Measurements from ENCODE around the gene UTP15.

Gene UTP15

GRCh38 chr5:73605223-73606087, 39.9 kb downstream of the UTP15 start:
- H3K9me3 ChIP-seq (ENCODE audit: control insufficient read depth in 2 of 2, low read length in 2 of 2): no peaks in the 10 kb centered on the region
- H3K27ac ChIP-seq (ENCODE audit: low read length): no peak overlapping the region
- no peaks in the 10 kb centered on the region for H3K27me3 ChIP-seq (ENCODE audit: control insufficient read depth in 1 of 2, insufficient read depth in 2 of 2, low read length in 2 of 2)
- no peak overlapping the region for H3K4me3 ChIP-seq (ENCODE audit: low read length in 2 of 2)
- H3K36me3 ChIP-seq (ENCODE audit: control insufficient read depth in 2 of 2, insufficient read depth in 2 of 2, low read length in 2 of 2): no peaks in the 10 kb centered on the region
- no peaks in the 10 kb centered on the region for H3K4me1 ChIP-seq (ENCODE audit: control insufficient read depth, insufficient read depth, low read length)
- no peak overlapping the region for H3K9ac ChIP-seq (ENCODE audit: low read length in 2 of 2)

- Histone ChIP-seq H3K4me3 (ENCODE audit: low read length in 2 of 2) (no peak overlapping the region), H3K9ac (ENCODE audit: low read length in 2 of 2) (no peak overlapping the region), H3K36me3 (ENCODE audit: control insufficient read depth in 2 of 2, insufficient read depth in 2 of 2, low read length in 2 of 2) (no peaks in the 10 kb centered on the region), H3K27ac (ENCODE audit: low read length) (no peak overlapping the region), H3K4me1 (ENCODE audit: control insufficient read depth, insufficient read depth, low read length) (no peaks in the 10 kb centered on the region), H3K9me3 (ENCODE audit: control insufficient read depth in 2 of 2, low read length in 2 of 2) (no peaks in the 10 kb centered on the region), H3K27me3 (ENCODE audit: control insufficient read depth in 1 of 2, insufficient read depth in 2 of 2, low read length in 2 of 2) (no peaks in the 10 kb centered on the region)
Measured at GRCh38 chr5:73606206-73606753, 40.7 kb downstream of the UTP15 start.

GRCh38 chr5:73607228-73607627, 41.7 kb downstream of the UTP15 start:
- no peaks in the 10 kb centered on the region for H3K4me1 ChIP-seq (ENCODE audit: control insufficient read depth, insufficient read depth, low read length)
- no peak overlapping the region for H3K4me3 ChIP-seq (ENCODE audit: low read length in 2 of 2)
- no peak overlapping the region for H3K27ac ChIP-seq (ENCODE audit: low read length)
- H3K9ac ChIP-seq (ENCODE audit: low read length in 2 of 2): no peak overlapping the region
- H3K36me3 ChIP-seq (ENCODE audit: control insufficient read depth in 2 of 2, insufficient read depth in 2 of 2, low read length in 2 of 2): no peaks in the 10 kb centered on the region
- H3K9me3 ChIP-seq (ENCODE audit: control insufficient read depth in 2 of 2, low read length in 2 of 2): no peaks in the 10 kb centered on the region
- no peaks in the 10 kb centered on the region for H3K27me3 ChIP-seq (ENCODE audit: control insufficient read depth in 1 of 2, insufficient read depth in 2 of 2, low read length in 2 of 2)

GRCh38 chr5:73612799-73613198, 47.3 kb downstream of the UTP15 start:
- no peaks in the 10 kb centered on the region for H3K9me3 ChIP-seq (ENCODE audit: control insufficient read depth in 2 of 2, low read length in 2 of 2)
- no peaks in the 10 kb centered on the region for H3K4me1 ChIP-seq (ENCODE audit: control insufficient read depth, insufficient read depth, low read length)
- no peak overlapping the region for H3K9ac ChIP-seq (ENCODE audit: low read length in 2 of 2)
- no peaks in the 10 kb centered on the region for H3K36me3 ChIP-seq (ENCODE audit: control insufficient read depth in 2 of 2, insufficient read depth in 2 of 2, low read length in 2 of 2)
- no peak overlapping the region for H3K27ac ChIP-seq (ENCODE audit: low read length)
- no peaks in the 10 kb centered on the region for H3K27me3 ChIP-seq (ENCODE audit: control insufficient read depth in 1 of 2, insufficient read depth in 2 of 2, low read length in 2 of 2)
- H3K4me3 ChIP-seq (ENCODE audit: low read length in 2 of 2): no peak overlapping the region

GRCh38 chr5:73615085-73615484, 49.5 kb downstream of the UTP15 start:
- Histone ChIP-seq H3K27me3 (ENCODE audit: control insufficient read depth in 1 of 2, insufficient read depth in 2 of 2, low read length in 2 of 2) (no peaks in the 10 kb centered on the region), H3K9me3 (ENCODE audit: control insufficient read depth in 2 of 2, low read length in 2 of 2) (no peaks in the 10 kb centered on the region), H3K4me3 (ENCODE audit: low read length in 2 of 2) (no peak overlapping the region), H3K36me3 (ENCODE audit: control insufficient read depth in 2 of 2, insufficient read depth in 2 of 2, low read length in 2 of 2) (no peaks in the 10 kb centered on the region), H3K4me1 (ENCODE audit: control insufficient read depth, insufficient read depth, low read length) (no peaks in the 10 kb centered on the region), H3K27ac (ENCODE audit: low read length) (no peak overlapping the region), H3K9ac (ENCODE audit: low read length in 2 of 2) (no peak overlapping the region)

- Histone ChIP-seq H3K36me3 (ENCODE audit: control insufficient read depth in 2 of 2, insufficient read depth in 2 of 2, low read length in 2 of 2) (no peaks in the 10 kb centered on the region), H3K4me3 (ENCODE audit: low read length in 2 of 2) (no peak overlapping the region), H3K9me3 (ENCODE audit: control insufficient read depth in 2 of 2, low read length in 2 of 2) (no peaks in the 10 kb centered on the region), H3K27ac (ENCODE audit: low read length) (no peak overlapping the region), H3K9ac (ENCODE audit: low read length in 2 of 2) (no peak overlapping the region), H3K4me1 (ENCODE audit: control insufficient read depth, insufficient read depth, low read length) (no peaks in the 10 kb centered on the region), H3K27me3 (ENCODE audit: control insufficient read depth in 1 of 2, insufficient read depth in 2 of 2, low read length in 2 of 2) (no peaks in the 10 kb centered on the region)
Measured at GRCh38 chr5:73615947-73616346, 50.4 kb downstream of the UTP15 start.

GRCh38 chr5:73617510-73618279, 52.2 kb downstream of the UTP15 start:
- Histone ChIP-seq H3K9me3 (ENCODE audit: control insufficient read depth in 2 of 2, low read length in 2 of 2) (no peaks in the 10 kb centered on the region), H3K4me3 (ENCODE audit: low read length in 2 of 2) (no peak overlapping the region), H3K27ac (ENCODE audit: low read length) (no peak overlapping the region), H3K27me3 (ENCODE audit: control insufficient read depth in 1 of 2, insufficient read depth in 2 of 2, low read length in 2 of 2) (no peaks in the 10 kb centered on the region), H3K36me3 (ENCODE audit: control insufficient read depth in 2 of 2, insufficient read depth in 2 of 2, low read length in 2 of 2) (no peaks in the 10 kb centered on the region), H3K9ac (ENCODE audit: low read length in 2 of 2) (no peak overlapping the region), H3K4me1 (ENCODE audit: control insufficient read depth, insufficient read depth, low read length) (no peaks in the 10 kb centered on the region)

GRCh38 chr5:73619606-73620333, 54.2 kb downstream of the UTP15 start:
- no peaks in the 10 kb centered on the region for H3K9me3 ChIP-seq (ENCODE audit: control insufficient read depth in 2 of 2, low read length in 2 of 2)
- no peaks in the 10 kb centered on the region for H3K27me3 ChIP-seq (ENCODE audit: control insufficient read depth in 1 of 2, insufficient read depth in 2 of 2, low read length in 2 of 2)
- H3K4me1 ChIP-seq (ENCODE audit: control insufficient read depth, insufficient read depth, low read length): no peaks in the 10 kb centered on the region
- H3K27ac ChIP-seq (ENCODE audit: low read length): no peak overlapping the region
- no peak overlapping the region for H3K4me3 ChIP-seq (ENCODE audit: low read length in 2 of 2)
- H3K9ac ChIP-seq (ENCODE audit: low read length in 2 of 2): no peak overlapping the region
- H3K36me3 ChIP-seq (ENCODE audit: control insufficient read depth in 2 of 2, insufficient read depth in 2 of 2, low read length in 2 of 2): no peaks in the 10 kb centered on the region

- Histone ChIP-seq H3K36me3 (ENCODE audit: control insufficient read depth in 2 of 2, insufficient read depth in 2 of 2, low read length in 2 of 2) (no peaks in the 10 kb centered on the region), H3K9me3 (ENCODE audit: control insufficient read depth in 2 of 2, low read length in 2 of 2) (no peaks in the 10 kb centered on the region), H3K27ac (ENCODE audit: low read length) (no peak overlapping the region), H3K4me1 (ENCODE audit: control insufficient read depth, insufficient read depth, low read length) (no peaks in the 10 kb centered on the region), H3K9ac (ENCODE audit: low read length in 2 of 2) (no peak overlapping the region), H3K4me3 (ENCODE audit: low read length in 2 of 2) (no peak overlapping the region), H3K27me3 (ENCODE audit: control insufficient read depth in 1 of 2, insufficient read depth in 2 of 2, low read length in 2 of 2) (no peaks in the 10 kb centered on the region)
Measured at GRCh38 chr5:73620334-73620687, 54.8 kb downstream of the UTP15 start.

- Histone ChIP-seq H3K4me3 (ENCODE audit: low read length in 2 of 2) (no peak overlapping the region), H3K27ac (ENCODE audit: low read length) (no peak overlapping the region), H3K9me3 (ENCODE audit: control insufficient read depth in 2 of 2, low read length in 2 of 2) (no peaks in the 10 kb centered on the region), H3K9ac (ENCODE audit: low read length in 2 of 2) (no peak overlapping the region), H3K27me3 (ENCODE audit: control insufficient read depth in 1 of 2, insufficient read depth in 2 of 2, low read length in 2 of 2) (no peaks in the 10 kb centered on the region), H3K36me3 (ENCODE audit: control insufficient read depth in 2 of 2, insufficient read depth in 2 of 2, low read length in 2 of 2) (no peaks in the 10 kb centered on the region), H3K4me1 (ENCODE audit: control insufficient read depth, insufficient read depth, low read length) (peaks cover 9% of the 10 kb centered on the region)
Measured at GRCh38 chr5:73623060-73623459, 57.5 kb downstream of the UTP15 start.
